GM12878 (cell line): Measurements from ENCODE around the gene FKBP6. TPM values are rescaled to one million over a fixed set of nuclear protein-coding genes. Genes with fewer than 3 reads are reported as not detected.

Experiments used
- CREM ChIP-seq: IDR thresholded peaks from 2 replicates; pipeline ENCODE4 v1.6.1; 2014; ENCODE audit warnings: antibody characterized with exemption, low read depth
- DPF2 ChIP-seq: fragments of 450-650 bp; IDR thresholded peaks from 2 replicates; pipeline ENCODE4 v1.6.1; 2017; ENCODE audit warnings: mild to moderate bottlenecking
- E2F8 ChIP-seq: fragments of 450-650 bp; IDR thresholded peaks from 2 replicates; pipeline ENCODE4 v1.6.1; 2018; ENCODE audit warnings: mild to moderate bottlenecking, low read depth, moderate library complexity; ENCODE audit not compliant: partially characterized antibody
- MXI1 ChIP-seq: fragments of 150-350 bp; IDR thresholded peaks from 2 replicates; pipeline ENCODE4 v1.6.1; 2011; ENCODE audit warnings: low read depth, mild to moderate bottlenecking, inconsistent platforms, low read length, improper control_type of control experiment
- NR2F1 ChIP-seq: fragments of 450-650 bp; conservative IDR thresholded peaks from 2 replicates; pipeline ENCODE4 v1.6.1; 2017; ENCODE audit warnings: mild to moderate bottlenecking
- TAF1 ChIP-seq: IDR thresholded peaks from 2 replicates; pipeline ENCODE4 v1.6.1; 2011; ENCODE audit warnings: mild to moderate bottlenecking, low read depth, low read length, borderline replicate concordance
- ZBTB11 ChIP-seq: fragments of 450-650 bp; formaldehyde crosslinking; IDR thresholded peaks from 2 replicates; pipeline ENCODE4 v1.5.0; 2022; ENCODE audit warnings: mild to moderate bottlenecking, missing genetic modification characterization
- polyA plus RNA-seq, 11 experiments: library from polyadenylated mRNA; depleted of rRNA in 4 of 11; unstranded in 6 of 11; stranded (reverse) in 5 of 11; fragments of >200 nt; fragmentation: Nextera tagmentation in 4 of 11; fragmentation: Illumina TruSeq in 1 of 11; extraction: Ambion mirVana in 4 of 11; extraction: Trizol in 1 of 11; gene quantifications; 1 replicate in 1 of 11; 2 replicates in 10 of 11; pipeline versions ENCODE4 v1.2.1 to v1.2.3, GENCODE V29; 2011 to 2016; ENCODE audit warnings: inconsistent platforms in 2 of 11, missing spikeins in 2 of 11, low read depth in 1 of 11
- total RNA-seq, 4 experiments: library from RNA; depleted of rRNA in 3 of 4; stranded (reverse); fragments of >200 nt in 3 of 4; fragmentation: Illumina TruSeq in 1 of 4; extraction: Trizol in 1 of 4; gene quantifications; 2 replicates each; pipeline versions ENCODE4 v1.2.1 to v1.2.3, GENCODE V29; 2013 to 2021
- TF ChIP-seq, protein P1 (sequence below): fragments of 450-650 bp; IDR thresholded peaks from 2 replicates; pipeline ENCODE4 v1.6.1; 2017; ENCODE audit warnings: mild to moderate bottlenecking, moderate library complexity
- TF ChIP-seq, protein P2 (sequence below): fragments of 450-650 bp; formaldehyde crosslinking; IDR thresholded peaks from 2 replicates; pipeline ENCODE4 v1.4.0; 2020; ENCODE audit warnings: mild to moderate bottlenecking, moderate library complexity
- TF ChIP-seq, protein P3 (sequence below): IDR thresholded peaks from 2 replicates; pipeline ENCODE4 v1.6.1; 2011; ENCODE audit warnings: mild to moderate bottlenecking, low read depth, low read length, moderate library complexity; ENCODE audit not compliant: insufficient replicate concordance

Gene FKBP6
- total and polyA plus RNA-seq, 10 of the 15 experiments (the other 5 are each of a cell fraction or from before 2014, with no cell fraction given), result not detected

GRCh38 chr7:73308665-73309214 is 19.2 kb upstream of the FKBP6 start, which contains the start of gene NSUN5 (continued):
- TF ChIP-seq TAF1 (peak; percentile 89), ZBTB11 (CRISPR knock-in tag) (no peak), DPF2 (no peak), E2F8 (peak; percentile 83), NR2F1 (peak; percentile 99), MXI1 (peak; percentile 93), CREM (peak; percentile 68)
- TF ChIP-seq, protein P1, sequence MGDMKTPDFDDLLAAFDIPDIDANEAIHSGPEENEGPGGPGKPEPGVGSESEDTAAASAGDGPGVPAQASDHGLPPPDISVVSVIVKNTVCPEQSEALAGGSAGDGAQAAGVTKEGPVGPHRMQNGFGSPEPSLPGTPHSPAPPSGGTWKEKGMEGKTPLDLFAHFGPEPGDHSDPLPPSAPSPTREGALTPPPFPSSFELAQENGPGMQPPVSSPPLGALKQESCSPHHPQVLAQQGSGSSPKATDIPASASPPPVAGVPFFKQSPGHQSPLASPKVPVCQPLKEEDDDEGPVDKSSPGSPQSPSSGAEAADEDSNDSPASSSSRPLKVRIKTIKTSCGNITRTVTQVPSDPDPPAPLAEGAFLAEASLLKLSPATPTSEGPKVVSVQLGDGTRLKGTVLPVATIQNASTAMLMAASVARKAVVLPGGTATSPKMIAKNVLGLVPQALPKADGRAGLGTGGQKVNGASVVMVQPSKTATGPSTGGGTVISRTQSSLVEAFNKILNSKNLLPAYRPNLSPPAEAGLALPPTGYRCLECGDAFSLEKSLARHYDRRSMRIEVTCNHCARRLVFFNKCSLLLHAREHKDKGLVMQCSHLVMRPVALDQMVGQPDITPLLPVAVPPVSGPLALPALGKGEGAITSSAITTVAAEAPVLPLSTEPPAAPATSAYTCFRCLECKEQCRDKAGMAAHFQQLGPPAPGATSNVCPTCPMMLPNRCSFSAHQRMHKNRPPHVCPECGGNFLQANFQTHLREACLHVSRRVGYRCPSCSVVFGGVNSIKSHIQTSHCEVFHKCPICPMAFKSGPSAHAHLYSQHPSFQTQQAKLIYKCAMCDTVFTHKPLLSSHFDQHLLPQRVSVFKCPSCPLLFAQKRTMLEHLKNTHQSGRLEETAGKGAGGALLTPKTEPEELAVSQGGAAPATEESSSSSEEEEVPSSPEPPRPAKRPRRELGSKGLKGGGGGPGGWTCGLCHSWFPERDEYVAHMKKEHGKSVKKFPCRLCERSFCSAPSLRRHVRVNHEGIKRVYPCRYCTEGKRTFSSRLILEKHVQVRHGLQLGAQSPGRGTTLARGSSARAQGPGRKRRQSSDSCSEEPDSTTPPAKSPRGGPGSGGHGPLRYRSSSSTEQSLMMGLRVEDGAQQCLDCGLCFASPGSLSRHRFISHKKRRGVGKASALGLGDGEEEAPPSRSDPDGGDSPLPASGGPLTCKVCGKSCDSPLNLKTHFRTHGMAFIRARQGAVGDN, result peak; percentile 98
- TF ChIP-seq, protein P2, sequence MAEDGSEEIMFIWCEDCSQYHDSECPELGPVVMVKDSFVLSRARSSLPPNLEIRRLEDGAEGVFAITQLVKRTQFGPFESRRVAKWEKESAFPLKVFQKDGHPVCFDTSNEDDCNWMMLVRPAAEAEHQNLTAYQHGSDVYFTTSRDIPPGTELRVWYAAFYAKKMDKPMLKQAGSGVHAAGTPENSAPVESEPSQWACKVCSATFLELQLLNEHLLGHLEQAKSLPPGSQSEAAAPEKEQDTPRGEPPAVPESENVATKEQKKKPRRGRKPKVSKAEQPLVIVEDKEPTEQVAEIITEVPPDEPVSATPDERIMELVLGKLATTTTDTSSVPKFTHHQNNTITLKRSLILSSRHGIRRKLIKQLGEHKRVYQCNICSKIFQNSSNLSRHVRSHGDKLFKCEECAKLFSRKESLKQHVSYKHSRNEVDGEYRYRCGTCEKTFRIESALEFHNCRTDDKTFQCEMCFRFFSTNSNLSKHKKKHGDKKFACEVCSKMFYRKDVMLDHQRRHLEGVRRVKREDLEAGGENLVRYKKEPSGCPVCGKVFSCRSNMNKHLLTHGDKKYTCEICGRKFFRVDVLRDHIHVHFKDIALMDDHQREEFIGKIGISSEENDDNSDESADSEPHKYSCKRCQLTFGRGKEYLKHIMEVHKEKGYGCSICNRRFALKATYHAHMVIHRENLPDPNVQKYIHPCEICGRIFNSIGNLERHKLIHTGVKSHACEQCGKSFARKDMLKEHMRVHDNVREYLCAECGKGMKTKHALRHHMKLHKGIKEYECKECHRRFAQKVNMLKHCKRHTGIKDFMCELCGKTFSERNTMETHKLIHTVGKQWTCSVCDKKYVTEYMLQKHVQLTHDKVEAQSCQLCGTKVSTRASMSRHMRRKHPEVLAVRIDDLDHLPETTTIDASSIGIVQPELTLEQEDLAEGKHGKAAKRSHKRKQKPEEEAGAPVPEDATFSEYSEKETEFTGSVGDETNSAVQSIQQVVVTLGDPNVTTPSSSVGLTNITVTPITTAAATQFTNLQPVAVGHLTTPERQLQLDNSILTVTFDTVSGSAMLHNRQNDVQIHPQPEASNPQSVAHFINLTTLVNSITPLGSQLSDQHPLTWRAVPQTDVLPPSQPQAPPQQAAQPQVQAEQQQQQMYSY (CRISPR knock-in tag), result no peak
- TF ChIP-seq, protein P3, sequence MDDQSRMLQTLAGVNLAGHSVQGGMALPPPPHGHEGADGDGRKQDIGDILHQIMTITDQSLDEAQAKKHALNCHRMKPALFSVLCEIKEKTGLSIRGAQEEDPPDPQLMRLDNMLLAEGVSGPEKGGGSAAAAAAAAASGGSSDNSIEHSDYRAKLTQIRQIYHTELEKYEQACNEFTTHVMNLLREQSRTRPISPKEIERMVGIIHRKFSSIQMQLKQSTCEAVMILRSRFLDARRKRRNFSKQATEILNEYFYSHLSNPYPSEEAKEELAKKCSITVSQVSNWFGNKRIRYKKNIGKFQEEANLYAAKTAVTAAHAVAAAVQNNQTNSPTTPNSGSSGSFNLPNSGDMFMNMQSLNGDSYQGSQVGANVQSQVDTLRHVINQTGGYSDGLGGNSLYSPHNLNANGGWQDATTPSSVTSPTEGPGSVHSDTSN, result no peak
- TF ChIP-seq, all 136 proteins: peak for 40
